ENCODE results near the gene PLA2G12A.
A peak's percentile ranks its signal among the peaks of the same experiment; 100 is the strongest.
"Not testable (repeated sequence)": the region's sequence is repeated elsewhere in the genome, so short reads cannot be mapped to it uniquely, and the experiment has no call there.

PLA2G12A gene

GRCh38 chr4:109684727-109685126, 45.1 kb downstream of the PLA2G12A start (continued):
- TF ChIP-seq ZNF658 (tag by site-specific recombination; IDR thresholded peaks at IDR 0.05) (no peak), ZBTB26 (tag by site-specific recombination; optimal IDR thresholded peaks at IDR 0.05) (no peak), ZXDB (tag by site-specific recombination; IDR thresholded peaks at IDR 0.05) (no peak), ZNF354C (tag by site-specific recombination; IDR thresholded peaks at IDR 0.05; ENCODE audit: borderline replicate concordance, low read depth) (no peak), ZEB2 (tag by site-specific recombination; IDR thresholded peaks at IDR 0.05) (no peak)

DNA sequence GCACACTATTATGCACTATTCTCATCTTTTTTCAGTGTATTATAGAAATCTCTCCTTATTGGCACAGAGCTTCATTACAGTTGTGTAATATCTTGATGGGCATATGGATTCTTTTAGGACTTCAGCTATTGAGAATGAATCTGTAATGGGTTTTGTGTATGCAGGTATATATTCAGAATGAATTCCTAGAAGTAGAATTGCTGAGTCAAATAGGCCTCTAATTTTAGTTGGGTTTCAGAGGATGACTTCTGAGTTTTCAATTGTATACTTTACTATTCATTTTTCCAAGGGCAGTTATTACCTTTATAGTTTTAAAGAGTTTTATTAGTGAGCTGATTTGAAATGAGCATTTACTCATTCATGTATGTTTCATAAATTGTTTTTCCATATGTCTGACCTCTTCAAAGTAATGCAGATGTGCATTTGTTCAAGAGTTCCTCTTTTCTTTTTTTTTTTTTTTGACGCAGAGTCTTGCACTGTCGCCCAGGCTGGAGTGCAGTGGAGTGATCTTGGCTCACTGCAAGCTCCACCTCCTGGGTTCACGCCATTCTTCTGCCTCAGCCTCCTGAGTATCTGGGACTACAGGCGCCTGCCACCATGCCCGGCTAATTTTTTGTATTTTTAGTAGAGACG, 46.1 kb downstream of the PLA2G12A start:
- no peak for TF ChIP-seq ZNF473 (tag by site-specific recombination; IDR thresholded peaks at IDR 0.05)
- Histone ChIP-seq H3K4me3 (ENCODE audit: low read depth, low read length) (no peak overlapping the region), H3K36me3 (ENCODE audit: control insufficient read depth in 2 of 2, insufficient read depth in 1 of 2, low read length in 2 of 2) (peaks cover 0 to 35% of the 10 kb centered on the region in 2 experiments; a peak in 2 of 3 replicates), H3K27ac (ENCODE audit: extremely low read depth, low read depth, low read length) (no peak overlapping the region), H3K9me3 (ENCODE audit: control insufficient read depth, insufficient read depth, low read depth, low read length) (no peaks in the 10 kb centered on the region), H3K4me1 (ENCODE audit: control insufficient read depth, insufficient read depth, low read length) (no peaks in the 10 kb centered on the region)
- ChIA-PET POLR2A (no interaction called here), CTCF (interaction anchor here (0.9 kb wide), 1 partner anchor 257 kb away, joined by 5 read pairs; no protein-coding TSS in a partner anchor)

- TF ChIP-seq ZNF549 (tag by site-specific recombination; IDR thresholded peaks at IDR 0.05) (peak; percentile 30; the same call in 1 of the 2 replicates), BCL11A (tag by site-specific recombination; IDR thresholded peaks at IDR 0.05; ENCODE audit: low read depth) (no peak), ZNF292 (tag by site-specific recombination; IDR thresholded peaks at IDR 0.05; ENCODE audit: borderline replicate concordance, low read depth) (no peak), IKZF3 (tag by site-specific recombination; IDR thresholded peaks at IDR 0.05) (no peak), FEZF1 (tag by site-specific recombination; IDR thresholded peaks at IDR 0.05) (no peak)
- no peaks in the 10 kb centered on the region for H3K9me3 ChIP-seq (ENCODE audit: control insufficient read depth, insufficient read depth, low read depth, low read length)
- H3K4me3 ChIP-seq (ENCODE audit: low read depth, low read length), result no peak overlapping the region
- no peak overlapping the region for H3K27ac ChIP-seq (ENCODE audit: extremely low read depth, low read depth, low read length)
- H3K36me3 ChIP-seq (ENCODE audit: control insufficient read depth in 2 of 2, insufficient read depth in 1 of 2, low read length in 2 of 2), result peaks cover 0 to 30% of the 10 kb centered on the region in 2 experiments; a peak in 1 of 3 replicates
- H3K4me1 ChIP-seq (ENCODE audit: control insufficient read depth, insufficient read depth, low read length), result no peaks in the 10 kb centered on the region
- ChIA-PET CTCF (interaction anchor here (0.9 kb wide), 1 partner anchor 256 kb away, joined by 5 read pairs; no protein-coding TSS in a partner anchor), POLR2A (no interaction called here)
Observed at GRCh38 chr4:109682875-109683274, 47.0 kb downstream of the PLA2G12A start.

DNA sequence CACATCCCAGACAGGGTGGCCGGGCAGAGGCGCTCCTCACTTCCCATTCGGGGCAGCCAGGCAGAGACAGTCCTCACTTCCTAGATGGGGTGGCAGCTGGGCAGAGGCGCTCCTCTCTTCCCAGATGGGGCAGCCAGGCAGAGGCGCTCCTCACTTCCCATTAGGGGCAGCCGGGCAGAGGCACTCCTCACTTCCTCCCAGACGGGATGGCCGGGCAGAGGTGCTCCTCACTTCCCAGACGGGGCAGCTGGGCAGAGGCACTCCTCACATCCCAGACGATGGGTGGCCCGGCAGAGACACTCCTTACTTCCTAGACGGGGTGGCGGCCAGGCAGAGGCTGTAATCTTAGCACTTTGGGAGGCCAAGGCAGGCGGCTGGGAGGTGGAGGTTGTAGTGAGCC, 50.9 kb downstream of the PLA2G12A start:
- H3K9me3 ChIP-seq (ENCODE audit: control insufficient read depth, insufficient read depth, low read depth, low read length); H3K27ac ChIP-seq (ENCODE audit: extremely low read depth, low read depth, low read length); CTCF ChIA-PET; H3K4me1 ChIP-seq (ENCODE audit: control insufficient read depth, insufficient read depth, low read length); H3K4me3 ChIP-seq (ENCODE audit: low read depth, low read length); POLR2A ChIA-PET; H3K36me3 ChIP-seq (ENCODE audit: control insufficient read depth in 2 of 2, insufficient read depth in 1 of 2, low read length in 2 of 2): not testable (repeated sequence)

GRCh38 chr4:109678472-109678871, 51.4 kb downstream of the PLA2G12A start:
- CTCF ChIA-PET; H3K4me3 ChIP-seq (ENCODE audit: low read depth, low read length); H3K36me3 ChIP-seq (ENCODE audit: control insufficient read depth in 2 of 2, insufficient read depth in 1 of 2, low read length in 2 of 2); H3K27ac ChIP-seq (ENCODE audit: extremely low read depth, low read depth, low read length); POLR2A ChIA-PET; H3K4me1 ChIP-seq (ENCODE audit: control insufficient read depth, insufficient read depth, low read length); H3K9me3 ChIP-seq (ENCODE audit: control insufficient read depth, insufficient read depth, low read depth, low read length): not testable (repeated sequence)

- H3K9me3 ChIP-seq (ENCODE audit: control insufficient read depth, insufficient read depth, low read depth, low read length), result no peaks in the 10 kb centered on the region
- H3K4me1 ChIP-seq (ENCODE audit: control insufficient read depth, insufficient read depth, low read length), result no peaks in the 10 kb centered on the region
- ChIA-PET POLR2A (no interaction called here), CTCF (no interaction called here)
- H3K36me3 ChIP-seq (ENCODE audit: control insufficient read depth in 2 of 2, insufficient read depth in 1 of 2, low read length in 2 of 2), result no peaks in the 10 kb centered on the region
- H3K27ac ChIP-seq (ENCODE audit: extremely low read depth, low read depth, low read length), result no peak overlapping the region
- H3K4me3 ChIP-seq (ENCODE audit: low read depth, low read length), result no peak overlapping the region
- no peak for TF ChIP-seq ZBTB1 (tag by site-specific recombination; IDR thresholded peaks at IDR 0.05)
- TF ChIP-seq ZNF561 (tag by site-specific recombination; IDR thresholded peaks at IDR 0.05; ENCODE audit: borderline replicate concordance), result no peak
- TF ChIP-seq ZNF48 (tag by site-specific recombination; IDR thresholded peaks at IDR 0.05), result no peak
- TF ChIP-seq, protein P1, sequence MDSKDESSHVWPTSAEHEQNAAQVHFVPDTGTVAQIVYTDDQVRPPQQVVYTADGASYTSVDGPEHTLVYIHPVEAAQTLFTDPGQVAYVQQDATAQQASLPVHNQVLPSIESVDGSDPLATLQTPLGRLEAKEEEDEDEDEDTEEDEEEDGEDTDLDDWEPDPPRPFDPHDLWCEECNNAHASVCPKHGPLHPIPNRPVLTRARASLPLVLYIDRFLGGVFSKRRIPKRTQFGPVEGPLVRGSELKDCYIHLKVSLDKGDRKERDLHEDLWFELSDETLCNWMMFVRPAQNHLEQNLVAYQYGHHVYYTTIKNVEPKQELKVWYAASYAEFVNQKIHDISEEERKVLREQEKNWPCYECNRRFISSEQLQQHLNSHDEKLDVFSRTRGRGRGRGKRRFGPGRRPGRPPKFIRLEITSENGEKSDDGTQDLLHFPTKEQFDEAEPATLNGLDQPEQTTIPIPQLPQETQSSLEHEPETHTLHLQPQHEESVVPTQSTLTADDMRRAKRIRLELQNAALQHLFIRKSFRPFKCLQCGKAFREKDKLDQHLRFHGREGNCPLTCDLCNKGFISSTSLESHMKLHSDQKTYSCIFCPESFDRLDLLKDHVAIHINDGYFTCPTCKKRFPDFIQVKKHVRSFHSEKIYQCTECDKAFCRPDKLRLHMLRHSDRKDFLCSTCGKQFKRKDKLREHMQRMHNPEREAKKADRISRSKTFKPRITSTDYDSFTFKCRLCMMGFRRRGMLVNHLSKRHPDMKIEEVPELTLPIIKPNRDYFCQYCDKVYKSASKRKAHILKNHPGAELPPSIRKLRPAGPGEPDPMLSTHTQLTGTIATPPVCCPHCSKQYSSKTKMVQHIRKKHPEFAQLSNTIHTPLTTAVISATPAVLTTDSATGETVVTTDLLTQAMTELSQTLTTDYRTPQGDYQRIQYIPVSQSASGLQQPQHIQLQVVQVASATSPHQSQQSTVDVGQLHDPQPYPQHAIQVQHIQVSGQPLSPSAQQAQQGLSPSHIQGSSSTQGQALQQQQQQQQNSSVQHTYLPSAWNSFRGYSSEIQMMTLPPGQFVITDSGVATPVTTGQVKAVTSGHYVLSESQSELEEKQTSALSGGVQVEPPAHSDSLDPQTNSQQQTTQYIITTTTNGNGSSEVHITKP (tag by site-specific recombination; IDR thresholded peaks at IDR 0.05), result no peak
- TF ChIP-seq REPIN1 (tag by site-specific recombination; IDR thresholded peaks at IDR 0.05; ENCODE audit: low read depth), result no peak
- no peak for TF ChIP-seq ZNF692 (tag by site-specific recombination; IDR thresholded peaks at IDR 0.05)
Observed at GRCh38 chr4:109676886-109677285, 53.0 kb downstream of the PLA2G12A start.

All from HEK293 (cell line).